HepG2 (cell line): ENCODE results near the gene ZNF512B. TPM values are rescaled to one million over a fixed set of nuclear protein-coding genes. Genes with fewer than 3 reads are reported as not detected.

Experiments
- ARNTL ChIP-seq: sonication (generic); formaldehyde crosslinking; IDR thresholded peaks from 2 replicates; pipeline ENCODE4 v1.4.0; 2020; ENCODE audit warnings: mild to moderate bottlenecking, missing genetic modification reagents
- CTCF ChIP-seq: sonication (generic); formaldehyde crosslinking; IDR thresholded peaks from 2 replicates; pipeline ENCODE4 v1.5.0; 2020; ENCODE audit warnings: mild to moderate bottlenecking, missing genetic modification reagents, moderate library complexity
- HNF1B ChIP-seq: sonication (generic); formaldehyde crosslinking; IDR thresholded peaks from 2 replicates; pipeline ENCODE4 v1.5.1; 2020; ENCODE audit warnings: mild to moderate bottlenecking, moderate library complexity, missing genetic modification reagents
- KDM2A ChIP-seq: sonication (generic); formaldehyde crosslinking; IDR thresholded peaks from 2 replicates; pipeline ENCODE4 v1.4.0; 2020; ENCODE audit warnings: low read depth, missing genetic modification reagents, borderline replicate concordance
- KDM5B ChIP-seq: sonication (generic); formaldehyde crosslinking; IDR thresholded peaks from 2 replicates; pipeline ENCODE4 v1.4.0; 2020; ENCODE audit warnings: missing genetic modification reagents, mild to moderate bottlenecking, borderline replicate concordance
- MAFG ChIP-seq: sonication (generic); formaldehyde crosslinking; IDR thresholded peaks from 2 replicates; pipeline ENCODE4 v1.5.1; 2020; ENCODE audit warnings: mild to moderate bottlenecking, missing genetic modification reagents
- PCBP1 ChIP-seq: fragments of 200-400 bp; formaldehyde crosslinking; IDR thresholded peaks from 2 replicates; pipeline ENCODE4 v1.6.1; 2017; ENCODE audit warnings: mild to moderate bottlenecking, low read depth, low read length, borderline replicate concordance
- PRDM15 ChIP-seq: sonication (generic); formaldehyde crosslinking; IDR thresholded peaks from 2 replicates; pipeline ENCODE4 v1.4.0; 2020; ENCODE audit warnings: missing genetic modification reagents
- SIN3B ChIP-seq: fragments of 150-350 bp; IDR thresholded peaks from 2 replicates; pipeline ENCODE4 v1.6.1; 2014; ENCODE audit warnings: low read length
- TBX3 ChIP-seq: fragments of 450-650 bp; IDR thresholded peaks from 2 replicates; pipeline ENCODE4 v1.6.1; 2017; ENCODE audit warnings: antibody characterized with exemption, mild to moderate bottlenecking, inconsistent platforms, borderline replicate concordance
- TEAD2 ChIP-seq: sonication (generic); formaldehyde crosslinking; IDR thresholded peaks from 2 replicates; pipeline ENCODE4 v1.9.0; 2021; ENCODE audit warnings: missing genetic modification reagents
- ZNF3 ChIP-seq: IDR thresholded peaks from 2 replicates; pipeline ENCODE4 v1.7.0; 2017; ENCODE audit warnings: inconsistent platforms
- ZNF335 ChIP-seq: sonication (generic); formaldehyde crosslinking; IDR thresholded peaks from 2 replicates; pipeline ENCODE4 v1.4.0; 2020; ENCODE audit warnings: missing genetic modification reagents
- ZNF639 ChIP-seq: conservative IDR thresholded peaks from 2 replicates; pipeline ENCODE4 v1.6.1; 2018; ENCODE audit warnings: missing genetic modification reagents
- ZNF841 ChIP-seq: sonication (generic); formaldehyde crosslinking; IDR thresholded peaks from 2 replicates; pipeline ENCODE4 v1.8.1; 2023; ENCODE audit warnings: missing genetic modification reagents, borderline replicate concordance
- ZNF878 ChIP-seq: sonication (generic); formaldehyde crosslinking; IDR thresholded peaks from 2 replicates; pipeline ENCODE4 v1.8.1; 2023; ENCODE audit warnings: mild to moderate bottlenecking, missing genetic modification reagents, moderate library complexity
- polyA plus RNA-seq, 8 experiments: library from polyadenylated mRNA; depleted of rRNA in 3 of 8; stranded (reverse) in 7 of 8; unstranded in 1 of 8; fragments of >200 nt; fragmentation: Illumina TruSeq in 4 of 8; extraction: Trizol in 4 of 8; gene quantifications; 2 replicates each; pipeline versions ENCODE4 v1.2.1 to v1.2.3, GENCODE V29; 2011 to 2016; ENCODE audit warnings: low read depth in 4 of 8, missing spikeins in 1 of 8, mixed read lengths in 1 of 8; ENCODE audit not compliant: insufficient read depth in 1 of 8
- total RNA-seq, 5 experiments: library from RNA; depleted of rRNA; stranded (reverse); fragments of >200 nt; fragmentation: Illumina TruSeq; extraction: Trizol; gene quantifications; 2 replicates each; pipeline ENCODE4 v1.2.3, GENCODE V29; 2016; ENCODE audit warnings: low read depth in 1 of 5

ZNF512B gene
- total and polyA plus RNA-seq, 2 of the 13 experiments (the other 11 are each of a cell fraction or from before 2014, with no cell fraction given): 11.5 to 30.6 TPM

- TF ChIP-seq CTCF (CRISPR knock-in tag) (peak; percentile 19; the same call in 1 of the 2 replicates), KDM5B (CRISPR knock-in tag) (peak; percentile 100), ZNF878 (CRISPR knock-in tag) (peak; percentile 79; the same call in 1 of the 2 replicates), ZNF841 (peak; percentile 85; the same call in 1 of the 2 replicates), PCBP1 (peak; percentile 73; the same call in 1 of the 2 replicates), ZNF335 (CRISPR knock-in tag) (peak; percentile 65; the same call in 1 of the 2 replicates), ARNTL (CRISPR knock-in tag) (peak; percentile 98), ZNF3 (CRISPR knock-in tag) (peak; percentile 53; the same call in 1 of the 2 replicates), PRDM15 (CRISPR knock-in tag) (peak; percentile 84), HNF1B (CRISPR knock-in tag) (peak; percentile 85), SIN3B (peak; percentile 57), TEAD2 (CRISPR knock-in tag) (peak; percentile 98), MAFG (CRISPR knock-in tag) (no peak; the same call in 1 of the 2 replicates), ZNF639 (CRISPR knock-in tag) (peak; percentile 84), TBX3 (peak; percentile 40; the same call in 1 of the 2 replicates), KDM2A (peak; percentile 99)
Measured at GRCh38 chr20:63955827-63956663, 13.7 kb downstream of the ZNF512B start, which contains the start of gene UCKL1 (continued).
